Osteocyte (in vitro differentiated cells): ENCODE data around the gene REXO4. TPM values are rescaled to one million over a fixed set of nuclear protein-coding genes. Genes with fewer than 3 reads are reported as not detected.
"Not testable (repeated sequence)": the region's sequence is repeated elsewhere in the genome, so short reads cannot be mapped to it uniquely, and the experiment has no call there.

Experiments used
- DNase-seq: peaks from one replicate; pipeline ENCODE4 v3.0.0; 2021; ENCODE audit warnings: mixed read lengths; ENCODE audit not compliant: unreplicated experiment; ENCODE audit errors: extremely low spot score
- H3K27ac Mint-ChIP-seq: one replicate; pipeline ENCODE4 v1.8.0; 2021; ENCODE audit warnings: mild to moderate bottlenecking, mixed read lengths; ENCODE audit not compliant: unreplicated experiment
- H3K27me3 Mint-ChIP-seq: one replicate; pipeline ENCODE4 v1.8.0; 2021; ENCODE audit warnings: mixed read lengths; ENCODE audit not compliant: unreplicated experiment
- H3K36me3 Mint-ChIP-seq: one replicate; pipeline ENCODE4 v1.8.0; 2021; ENCODE audit warnings: mixed read lengths; ENCODE audit not compliant: unreplicated experiment
- H3K4me1 Mint-ChIP-seq: one replicate; pipeline ENCODE4 v1.8.0; 2021; ENCODE audit warnings: mixed read lengths; ENCODE audit not compliant: unreplicated experiment
- H3K4me3 Mint-ChIP-seq: one replicate; pipeline ENCODE4 v1.8.0; 2021; ENCODE audit warnings: mild to moderate bottlenecking, moderate library complexity, mixed read lengths; ENCODE audit not compliant: unreplicated experiment
- H3K9me3 Mint-ChIP-seq: one replicate; pipeline ENCODE4 v1.8.0; 2021; ENCODE audit warnings: mixed read lengths; ENCODE audit not compliant: unreplicated experiment
- total RNA-seq: library from RNA; stranded (reverse); gene quantifications from 2 replicates; pipeline ENCODE4 v1.2.1, GENCODE V29; 2021
- TF ChIP-seq, protein P1 (sequence below): fragments of 200-600 bp; sonication (generic); IDR thresholded peaks from 2 replicates; pipeline ENCODE4 v1.5.0; 2021; ENCODE audit warnings: antibody characterized with exemption, mild to moderate bottlenecking, moderate library complexity

Gene REXO4
- total RNA-seq, 1 donor from 2014 or later, result 22.2 TPM

- H3K27ac Mint-ChIP-seq, result no peak overlapping the region
- DNase-seq, result no peak
These were observed 20.9 kb downstream of the REXO4 start for GRCh38 chr9:133396952-133397351.

GRCh38 chr9:133394687-133395271 lies 23.0 kb downstream of the REXO4 start:
- TF ChIP-seq, protein P1, sequence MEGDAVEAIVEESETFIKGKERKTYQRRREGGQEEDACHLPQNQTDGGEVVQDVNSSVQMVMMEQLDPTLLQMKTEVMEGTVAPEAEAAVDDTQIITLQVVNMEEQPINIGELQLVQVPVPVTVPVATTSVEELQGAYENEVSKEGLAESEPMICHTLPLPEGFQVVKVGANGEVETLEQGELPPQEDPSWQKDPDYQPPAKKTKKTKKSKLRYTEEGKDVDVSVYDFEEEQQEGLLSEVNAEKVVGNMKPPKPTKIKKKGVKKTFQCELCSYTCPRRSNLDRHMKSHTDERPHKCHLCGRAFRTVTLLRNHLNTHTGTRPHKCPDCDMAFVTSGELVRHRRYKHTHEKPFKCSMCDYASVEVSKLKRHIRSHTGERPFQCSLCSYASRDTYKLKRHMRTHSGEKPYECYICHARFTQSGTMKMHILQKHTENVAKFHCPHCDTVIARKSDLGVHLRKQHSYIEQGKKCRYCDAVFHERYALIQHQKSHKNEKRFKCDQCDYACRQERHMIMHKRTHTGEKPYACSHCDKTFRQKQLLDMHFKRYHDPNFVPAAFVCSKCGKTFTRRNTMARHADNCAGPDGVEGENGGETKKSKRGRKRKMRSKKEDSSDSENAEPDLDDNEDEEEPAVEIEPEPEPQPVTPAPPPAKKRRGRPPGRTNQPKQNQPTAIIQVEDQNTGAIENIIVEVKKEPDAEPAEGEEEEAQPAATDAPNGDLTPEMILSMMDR, result no peak
- no peak overlapping the region for H3K27ac Mint-ChIP-seq
- H3K4me3 Mint-ChIP-seq, result no peak overlapping the region
- DNase-seq, result no peak
- no peaks in the 10 kb centered on the region for H3K36me3 Mint-ChIP-seq
- H3K9me3 Mint-ChIP-seq, result no peaks in the 10 kb centered on the region
- no peaks in the 10 kb centered on the region for H3K4me1 Mint-ChIP-seq
- peaks cover 20% of the 10 kb centered on the region for H3K27me3 Mint-ChIP-seq

More at GRCh38 chr9:133396952-133397351, 20.9 kb downstream of the REXO4 start:
- H3K9me3 Mint-ChIP-seq, result no peaks in the 10 kb centered on the region
- no peaks in the 10 kb centered on the region for H3K4me1 Mint-ChIP-seq
- no peaks in the 10 kb centered on the region for H3K36me3 Mint-ChIP-seq
- no peak overlapping the region for H3K4me3 Mint-ChIP-seq
- TF ChIP-seq, protein P1, result peak; percentile 32
- H3K27me3 Mint-ChIP-seq, result peaks cover 18% of the 10 kb centered on the region

DNA sequence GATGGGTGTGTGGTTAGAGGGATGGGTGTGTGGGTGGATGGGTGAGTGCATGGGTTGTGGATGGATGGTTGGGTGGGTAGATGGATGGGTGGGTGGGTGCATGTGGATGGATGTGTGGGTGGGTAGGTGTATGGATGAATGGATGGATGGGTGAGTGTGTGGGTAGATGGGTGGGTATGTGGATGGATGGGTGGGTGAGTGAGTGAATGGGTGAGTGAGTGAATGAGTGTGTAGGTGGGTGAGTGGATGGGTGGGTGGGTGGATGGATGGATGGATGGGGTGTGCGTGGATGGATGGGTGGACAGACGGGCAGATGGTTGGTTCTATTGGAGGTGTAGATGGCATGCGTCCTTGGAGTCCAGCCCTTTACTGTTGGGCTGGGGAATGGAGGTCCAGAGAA lies 24.4 kb downstream of the REXO4 start:
- H3K9me3 Mint-ChIP-seq, result no peaks in the 10 kb centered on the region
- no peak overlapping the region for H3K27ac Mint-ChIP-seq
- H3K4me1 Mint-ChIP-seq, result no peaks in the 10 kb centered on the region
- no peaks in the 10 kb centered on the region for H3K36me3 Mint-ChIP-seq
- no peak overlapping the region for H3K4me3 Mint-ChIP-seq
- peaks cover 20% of the 10 kb centered on the region for H3K27me3 Mint-ChIP-seq
- TF ChIP-seq, protein P1, result no peak
- no peak for DNase-seq

- not testable (repeated sequence) for H3K36me3 Mint-ChIP-seq, H3K4me3 Mint-ChIP-seq, H3K4me1 Mint-ChIP-seq, H3K9me3 Mint-ChIP-seq, DNase-seq, H3K27ac Mint-ChIP-seq
- H3K27me3 Mint-ChIP-seq, result peaks cover 16% of the 10 kb centered on the region
These were observed 25.5 kb downstream of the REXO4 start for GRCh38 chr9:133392308-133392707.

GRCh38 chr9:133391449-133391848 lies 26.4 kb downstream of the REXO4 start:
- peaks cover 14% of the 10 kb centered on the region for H3K27me3 Mint-ChIP-seq
- H3K4me3 Mint-ChIP-seq, H3K4me1 Mint-ChIP-seq, H3K36me3 Mint-ChIP-seq, DNase-seq, H3K27ac Mint-ChIP-seq, H3K9me3 Mint-ChIP-seq: not testable (repeated sequence)

DNA sequence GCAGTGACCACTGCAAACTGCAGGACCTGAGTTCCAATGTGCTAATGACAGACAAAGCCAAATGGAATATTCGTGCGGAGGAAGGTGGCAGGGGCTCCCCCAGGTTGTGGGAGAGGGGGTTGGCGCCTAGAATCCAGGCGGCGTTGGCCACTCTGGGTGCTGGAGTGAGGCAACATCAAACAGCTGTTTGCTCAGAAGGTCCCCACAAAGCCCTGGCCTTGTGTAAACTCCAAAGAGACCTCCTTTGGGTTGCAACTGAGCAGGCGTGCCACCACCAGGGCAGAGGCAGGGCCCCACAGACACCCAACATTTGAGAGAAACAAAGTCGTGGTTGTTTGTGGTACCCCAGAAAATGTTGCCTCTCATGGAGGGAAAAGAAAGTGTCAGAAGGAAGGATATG lies 27.1 kb downstream of the REXO4 start:
- no peak for DNase-seq
- no peaks in the 10 kb centered on the region for H3K36me3 Mint-ChIP-seq
- H3K27me3 Mint-ChIP-seq, result peaks cover 12% of the 10 kb centered on the region
- TF ChIP-seq, protein P1, result no peak
- H3K27ac Mint-ChIP-seq, result no peak overlapping the region
- no peak overlapping the region for H3K4me3 Mint-ChIP-seq
- H3K9me3 Mint-ChIP-seq, result no peaks in the 10 kb centered on the region
- H3K4me1 Mint-ChIP-seq, result no peaks in the 10 kb centered on the region
